ENCODE results near the gene ZDHHC12. TPM values are rescaled to one million over a fixed set of nuclear protein-coding genes. Genes with fewer than 3 reads are reported as not detected.

Gene ZDHHC12
- total and polyA plus RNA-seq, 11 donors: 5.1 to 29.8 (median 10.9) TPM

GRCh38 chr9:128719919-128720605 lies 3.9 kb downstream of the ZDHHC12 start:
- WGBS, 4 donors: 91 to 95% (median 92%) methylated on average over 25 to 30 of the region's 30 CpGs
- no peak overlapping the region for H3K27ac ChIP-seq
- no peak for TF ChIP-seq POLR2A (IDR thresholded peaks at IDR 0.05)
- TF ChIP-seq CTCF (IDR thresholded peaks at IDR 0.05): no peak
- H3K9me3 ChIP-seq: peaks cover 0 to under 1% (median 0%) of the 10 kb centered on the region in 12 donors
- no peak overlapping the region for H3K4me3 ChIP-seq
- peaks cover 0 to 21% (median 1%) of the 10 kb centered on the region in 9 donors for H3K36me3 ChIP-seq
- no peaks in the 10 kb centered on the region for H3K27me3 ChIP-seq
- intact Hi-C loops (cut with DNase I): no loop called here
- peaks cover 0 to 19% (median 6%) of the 10 kb centered on the region in 12 donors for H3K4me1 ChIP-seq
- no peak for ATAC-seq
- DNase-seq: peak in 1 of 5 donors; percentile 57

- intact Hi-C loops (cut with DNase I): no loop called here
- Histone ChIP-seq H3K4me1 (peaks cover 0 to 5% (median 0%) of the 10 kb centered on the region in 12 donors), H3K36me3 (peaks cover 0 to 37% (median 9%) of the 10 kb centered on the region in 9 donors), H3K27me3 (no peaks in the 10 kb centered on the region), H3K27ac (no peak overlapping the region), H3K9me3 (no peaks in the 10 kb centered on the region), H3K4me3 (no peak overlapping the region)
- DNase-seq (peak in 3 of 5 donors; percentile 6 to 38 (median 14)), ATAC-seq (no peak)
- 88 to 94% (median 90%) methylated on average over 5 of the region's 5 CpGs for WGBS, 4 donors
- no peak for TF ChIP-seq CTCF (IDR thresholded peaks at IDR 0.05)
- no peak for TF ChIP-seq POLR2A (IDR thresholded peaks at IDR 0.05)
Observed at GRCh38 chr9:128718475-128718874, 5.5 kb downstream of the ZDHHC12 start.

GRCh38 chr9:128718047-128718446 lies 5.9 kb downstream of the ZDHHC12 start:
- DNase-seq: peak in 2 of 5 donors; percentile 10 to 12
- no peak overlapping the region for H3K4me3 ChIP-seq
- ATAC-seq: no peak
- no peaks in the 10 kb centered on the region for H3K27me3 ChIP-seq
- peaks cover 0 to under 1% (median 0%) of the 10 kb centered on the region in 12 donors for H3K4me1 ChIP-seq
- intact Hi-C loops (cut with DNase I): no loop called here
- WGBS, 4 donors: 87 to 96% (median 90%) methylated on average over 7 to 8 of the region's 8 CpGs
- H3K27ac ChIP-seq: no peak overlapping the region
- no peak for TF ChIP-seq CTCF (IDR thresholded peaks at IDR 0.05)
- no peak for TF ChIP-seq POLR2A (IDR thresholded peaks at IDR 0.05)
- H3K36me3 ChIP-seq: peaks cover 0 to 41% (median 9%) of the 10 kb centered on the region in 9 donors
- no peaks in the 10 kb centered on the region for H3K9me3 ChIP-seq

GRCh38 chr9:128716581-128717254 lies 7.2 kb downstream of the ZDHHC12 start:
- Histone ChIP-seq H3K36me3 (peaks cover 0 to 51% (median 9%) of the 10 kb centered on the region in 9 donors), H3K9me3 (no peaks in the 10 kb centered on the region), H3K27ac (no peak overlapping the region), H3K27me3 (no peaks in the 10 kb centered on the region), H3K4me3 (no peak overlapping the region), H3K4me1 (no peaks in the 10 kb centered on the region)
- TF ChIP-seq POLR2A (IDR thresholded peaks at IDR 0.05): no peak
- TF ChIP-seq CTCF (IDR thresholded peaks at IDR 0.05): no peak
- intact Hi-C loops (cut with DNase I): no loop called here
- ATAC-seq (no peak), DNase-seq (peak in 2 of 5 donors; percentile 5 to 14)
- 90 to 96% (median 95%) methylated on average over 7 of the region's 7 CpGs for WGBS, 4 donors

Measured in heart left ventricle (tissue), 16 donors.